Lung (tissue), 12 donors: ENCODE measurements around the gene CABP5. TPM values are rescaled to one million over a fixed set of nuclear protein-coding genes. Genes with fewer than 3 reads are reported as not detected.
"Not testable (repeated sequence)": the region's sequence is repeated elsewhere in the genome, so short reads cannot be mapped to it uniquely, and the experiment has no call there.

Experiments
- ATAC-seq: fragments of 200-7000 bp; cut with Tn5 transposase; one replicate; pipeline ENCODE4 v1.9.1; 2020; ENCODE audit warnings: moderate number of reproducible peaks; ENCODE audit not compliant: insufficient read depth, low FRiP score
- DNase-seq, 3 donors: peaks; one replicate each; pipeline ENCODE4 v3.0.0-alpha.2; 2013 to 2017
- H3K27ac ChIP-seq, 2 donors: one replicate each; pipeline ENCODE4 v1.5.1; 2013; ENCODE audit warnings: mild to moderate bottlenecking in 2 of 2, moderate library complexity in 2 of 2, control low read depth in 1 of 2, inconsistent platforms in 1 of 2, low read depth in 1 of 2, low read length in 1 of 2
- H3K27me3 ChIP-seq, 3 donors: one replicate each; pipeline ENCODE4 v1.5.1; 2013; ENCODE audit warnings: low read length in 2 of 3; ENCODE audit not compliant: control insufficient read depth in 3 of 3, insufficient read depth in 3 of 3
- H3K36me3 ChIP-seq, 4 donors: one replicate each; pipeline ENCODE4 v1.5.1; 2013; ENCODE audit warnings: low read length in 4 of 4, mild to moderate bottlenecking in 1 of 4, moderate library complexity in 1 of 4; ENCODE audit not compliant: control insufficient read depth in 4 of 4, insufficient read depth in 4 of 4
- H3K4me1 ChIP-seq, 5 donors: one replicate each; pipeline ENCODE4 v1.5.1; 2013; ENCODE audit warnings: low read length in 5 of 5, mild to moderate bottlenecking in 2 of 5, moderate library complexity in 1 of 5; ENCODE audit not compliant: control insufficient read depth in 5 of 5, insufficient read depth in 5 of 5
- H3K4me3 ChIP-seq: one replicate; pipeline ENCODE4 v1.5.1; 2013; ENCODE audit warnings: mild to moderate bottlenecking, control low read depth, moderate library complexity
- H3K9ac ChIP-seq, 2 donors: one replicate each; pipeline ENCODE4 v1.5.1; 2013; ENCODE audit warnings: low read length in 2 of 2, control low read depth in 1 of 2; ENCODE audit not compliant: insufficient read depth in 1 of 2
- H3K9me3 ChIP-seq, 4 donors: one replicate each; pipeline ENCODE4 v1.5.1; 2013; ENCODE audit warnings: low read length in 3 of 4, mild to moderate bottlenecking in 1 of 4, moderate library complexity in 1 of 4; ENCODE audit not compliant: control insufficient read depth in 4 of 4, insufficient read depth in 3 of 4
- CTCF ChIP-seq: IDR thresholded peaks from 2 replicates; pipeline ENCODE4 v1.5.1; 2012; ENCODE audit warnings: mild to moderate bottlenecking; ENCODE audit errors: control extremely low read depth, extremely low read depth
- WGBS, 2 donors: extraction: QIAGEN DNeasy Blood & Tissue Kit; methylation state at CpG; one replicate each; pipeline ENCODE4 v1.1.7; 2013; 5-methylcytosine and 5-hydroxymethylcytosine counted together
- polyA plus RNA-seq, 2 donors: library from polyadenylated mRNA; stranded (reverse); fragments of 200-250 nt; gene quantifications; one replicate each; pipeline ENCODE4 v1.2.1, GENCODE V29; 2013
- total RNA-seq, 2 donors: library from RNA; depleted of rRNA in 1 of 2; stranded (reverse); fragments of >200 nt in 1 of 2; gene quantifications; one replicate each; pipeline ENCODE4 v1.2.1, GENCODE V29; 2014 to 2021
- donor health status: control.
- donor health status: control.
- donor health status: Bipolar disorder and iron deficiency.
- donor health status: healthy.
- donor health status: DM: yes; HTN: yes; CAD: no.

CABP5 gene
- total and polyA plus RNA-seq, 4 donors, result 0.07 to 0.14 TPM; not detected in 2

- TF ChIP-seq CTCF, result no peak
- H3K36me3 ChIP-seq, result no peaks in the 10 kb centered on the region
- no peak overlapping the region for H3K27ac ChIP-seq
- DNase-seq, result no peak
- 88 to 96% methylated on average over 7 of the region's 7 CpGs for WGBS, 2 donors
- H3K4me3 ChIP-seq, result no peak overlapping the region
- ATAC-seq, result no peak
- H3K9ac ChIP-seq, result no peak overlapping the region
- no peaks in the 10 kb centered on the region for H3K27me3 ChIP-seq
- no peaks in the 10 kb centered on the region for H3K9me3 ChIP-seq
- H3K4me1 ChIP-seq, result peaks cover 0 to 3% (median 0%) of the 10 kb centered on the region in 5 donors
Measured at GRCh38 chr19:48085904-48086864, 42.3 kb upstream of the CABP5 start.

DNA sequence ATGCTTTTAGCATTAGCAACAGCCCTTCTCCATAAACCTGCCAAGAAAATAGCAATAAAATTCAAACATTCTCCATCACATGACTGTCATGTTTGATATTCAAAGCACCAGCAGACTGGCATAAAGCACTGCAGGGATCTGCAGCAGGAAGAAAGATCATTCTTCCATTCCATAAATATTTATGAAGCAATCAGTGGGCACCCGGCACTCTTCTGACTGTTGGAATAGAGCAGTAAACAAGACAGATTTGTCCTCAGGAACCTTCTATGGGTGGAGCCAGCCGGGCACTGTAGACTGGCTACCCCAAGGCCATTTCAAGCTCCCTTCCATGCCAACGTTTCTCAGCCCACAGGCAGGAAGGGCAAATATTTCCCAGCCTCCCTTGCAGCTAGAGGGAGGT is 41.2 kb upstream of the CABP5 start:
- no peak overlapping the region for H3K4me3 ChIP-seq
- H3K4me1 ChIP-seq, result peaks cover 0 to 3% (median 0%) of the 10 kb centered on the region in 5 donors
- 45 to 72% methylated on average over 3 of the region's 3 CpGs for WGBS, 2 donors
- ATAC-seq (no peak), DNase-seq (no peak)
- H3K27ac ChIP-seq, result no peak overlapping the region
- no peaks in the 10 kb centered on the region for H3K27me3 ChIP-seq
- H3K9me3 ChIP-seq, result no peaks in the 10 kb centered on the region
- H3K9ac ChIP-seq, result no peak overlapping the region
- no peak for TF ChIP-seq CTCF
- H3K36me3 ChIP-seq, result no peaks in the 10 kb centered on the region

- 95% methylated on average over 5 of the region's 5 CpGs for WGBS, 2 donors
- no peak overlapping the region for H3K4me3 ChIP-seq
- no peak overlapping the region for H3K9ac ChIP-seq
- H3K27me3 ChIP-seq, result no peaks in the 10 kb centered on the region
- H3K4me1 ChIP-seq, result peaks cover 0 to 3% (median 0%) of the 10 kb centered on the region in 5 donors
- H3K9me3 ChIP-seq, result no peaks in the 10 kb centered on the region
- peaks cover 0 to under 1% (median 0%) of the 10 kb centered on the region in 4 donors for H3K36me3 ChIP-seq
- no peak overlapping the region for H3K27ac ChIP-seq
- TF ChIP-seq CTCF, result no peak
- ATAC-seq (no peak), DNase-seq (no peak)
Measured at GRCh38 chr19:48081106-48081505, 37.2 kb upstream of the CABP5 start.

- not testable (repeated sequence) for H3K9me3 ChIP-seq, DNase-seq, H3K4me3 ChIP-seq, ATAC-seq, H3K36me3 ChIP-seq, H3K27ac ChIP-seq, H3K4me1 ChIP-seq, H3K9ac ChIP-seq, H3K27me3 ChIP-seq
- 92 to 95% methylated on average over 3 of the region's 3 CpGs for WGBS, 2 donors
Measured at GRCh38 chr19:48070177-48070769, 26.4 kb upstream of the CABP5 start.
